WTC11 (cell line): ENCODE data around the gene TRIM9. TPM values are rescaled to one million over a fixed set of nuclear protein-coding genes. Genes with fewer than 3 reads are reported as not detected.

Source experiments
- ATAC-seq: fragments of 200-7000 bp; cut with Tn5 transposase; 2 replicates; pipeline ENCODE4 v1.10.0; 2021; ENCODE audit warnings: mild to moderate bottlenecking, moderate library complexity
- CTCF ChIA-PET: fragments of 300-600 bp; sonication (Branson Sonifier 250); formaldehyde crosslinking; loops from one replicate; lab custom pipeline; 2021; ENCODE audit warnings: antibody characterized with exemption; lab: Charles Lee
- POLR2A ChIA-PET: fragments of 350-600 bp; sonication (Branson Sonifier 250); formaldehyde crosslinking; loops from one replicate; lab custom pipeline; 2021; ENCODE audit warnings: antibody characterized with exemption; lab: Charles Lee
- DNase-seq: peaks from one replicate; pipeline ENCODE4 v3.0.0; 2021; ENCODE audit warnings: low spot score
- H3K27ac Mint-ChIP-seq: 2 replicates; pipeline ENCODE4 v1.8.0; 2021; ENCODE audit warnings: mixed read lengths
- H3K27me3 Mint-ChIP-seq: 2 replicates; pipeline ENCODE4 v1.8.0; 2021; ENCODE audit warnings: low read depth, mild to moderate bottlenecking, moderate library complexity, mixed read lengths
- H3K36me3 Mint-ChIP-seq: 2 replicates; pipeline ENCODE4 v1.8.0; 2021; ENCODE audit warnings: mixed read lengths
- H3K4me1 Mint-ChIP-seq: 2 replicates; pipeline ENCODE4 v1.8.0; 2022; ENCODE audit warnings: mixed read lengths
- H3K4me3 Mint-ChIP-seq: 2 replicates; pipeline ENCODE4 v1.8.0; 2021; ENCODE audit warnings: mild to moderate bottlenecking, moderate library complexity, mixed read lengths
- H3K9me3 Mint-ChIP-seq: 2 replicates; pipeline ENCODE4 v1.8.0; 2021; ENCODE audit warnings: mixed read lengths
- ATF1 ChIP-seq: sonication (generic); formaldehyde crosslinking; IDR thresholded peaks from 2 replicates; pipeline ENCODE4 v1.8.1; 2023; ENCODE audit warnings: mild to moderate bottlenecking, moderate library complexity, missing genetic modification reagents
- CREB1 ChIP-seq: sonication (generic); formaldehyde crosslinking; IDR thresholded peaks from 2 replicates; pipeline ENCODE4 v1.8.0; 2023; ENCODE audit warnings: mild to moderate bottlenecking, missing genetic modification reagents
- EMX1 ChIP-seq: fragments of 250-450 bp; sonication (Bioruptor Pico); IDR thresholded peaks from 2 replicates; pipeline ENCODE4 v1.8.0; 2021; ENCODE audit warnings: mild to moderate bottlenecking
- FOXJ3 ChIP-seq: sonication (generic); formaldehyde crosslinking; IDR thresholded peaks from 2 replicates; pipeline ENCODE4 v1.9.0; 2021; ENCODE audit warnings: missing genetic modification reagents, mild to moderate bottlenecking, borderline replicate concordance
- IRF2 ChIP-seq: sonication (generic); formaldehyde crosslinking; IDR thresholded peaks from 2 replicates; pipeline ENCODE4 v1.8.0; 2022; ENCODE audit warnings: low read depth, missing genetic modification reagents, borderline replicate concordance
- NR2C2 ChIP-seq: sonication (generic); formaldehyde crosslinking; IDR thresholded peaks from 2 replicates; pipeline ENCODE4 v1.8.0; 2022; ENCODE audit warnings: mild to moderate bottlenecking, missing genetic modification reagents
- NR3C1 ChIP-seq: sonication (generic); formaldehyde crosslinking; conservative IDR thresholded peaks from 2 replicates; pipeline ENCODE4 v1.8.1; 2023; ENCODE audit warnings: low read depth, mild to moderate bottlenecking, missing genetic modification reagents
- TCF7 ChIP-seq: sonication (generic); formaldehyde crosslinking; IDR thresholded peaks from 2 replicates; pipeline ENCODE4 v1.8.0; 2022; ENCODE audit warnings: mild to moderate bottlenecking, low read depth, missing genetic modification reagents, moderate library complexity
- TEAD1 ChIP-seq: sonication (generic); formaldehyde crosslinking; IDR thresholded peaks from 2 replicates; pipeline ENCODE4 v1.8.0; 2022; ENCODE audit warnings: mild to moderate bottlenecking, missing genetic modification reagents
- ZNF232 ChIP-seq: sonication (generic); formaldehyde crosslinking; IDR thresholded peaks from 2 replicates; pipeline ENCODE4 v1.8.0; 2022; ENCODE audit warnings: mild to moderate bottlenecking, missing genetic modification reagents
- ZNF416 ChIP-seq: fragments of 250-450 bp; sonication (Bioruptor Pico); IDR thresholded peaks from 2 replicates; pipeline ENCODE4 v1.9.0; 2021; ENCODE audit warnings: mild to moderate bottlenecking, inconsistent platforms
- total RNA-seq: library from RNA; stranded (reverse); gene quantifications from 3 replicates; pipeline ENCODE4 v1.2.3, GENCODE V29; 2021
- TF ChIP-seq, protein P1 (sequence below): sonication (generic); formaldehyde crosslinking; IDR thresholded peaks from 2 replicates; pipeline ENCODE4 v1.8.1; 2022; ENCODE audit warnings: mild to moderate bottlenecking, missing genetic modification reagents, moderate library complexity, borderline replicate concordance
- TF ChIP-seq, protein P2 (sequence below): fragments of 250-450 bp; sonication (Bioruptor Pico); IDR thresholded peaks from 2 replicates; pipeline ENCODE4 v1.9.0; 2021; ENCODE audit warnings: mild to moderate bottlenecking
- TF ChIP-seq, protein P3 (sequence below): sonication (generic); formaldehyde crosslinking; IDR thresholded peaks from 2 replicates; pipeline ENCODE4 v1.8.0; 2022; ENCODE audit warnings: mild to moderate bottlenecking, missing genetic modification reagents
- TF ChIP-seq, protein P4 (sequence below): sonication (generic); formaldehyde crosslinking; IDR thresholded peaks from 2 replicates; pipeline ENCODE4 v1.8.1; 2023; ENCODE audit warnings: mild to moderate bottlenecking, missing genetic modification reagents
- TF ChIP-seq, protein P5 (sequence below): sonication (generic); formaldehyde crosslinking; IDR thresholded peaks from 2 replicates; pipeline ENCODE4 v1.8.0; 2022; ENCODE audit warnings: mild to moderate bottlenecking, missing genetic modification reagents
- TF ChIP-seq, protein P6 (sequence below): fragments of 250-450 bp; sonication (Bioruptor Pico); IDR thresholded peaks from 2 replicates; pipeline ENCODE4 v2.1.2; 2022; ENCODE audit warnings: mild to moderate bottlenecking, moderate library complexity
- TF ChIP-seq, protein P7 (sequence below): sonication (generic); formaldehyde crosslinking; IDR thresholded peaks from 2 replicates; pipeline ENCODE4 v1.8.0; 2023; ENCODE audit warnings: missing genetic modification reagents, mild to moderate bottlenecking, borderline replicate concordance

TRIM9 gene
- total RNA-seq, 1 experiment from 2014 or later = 4.0 TPM

DNA sequence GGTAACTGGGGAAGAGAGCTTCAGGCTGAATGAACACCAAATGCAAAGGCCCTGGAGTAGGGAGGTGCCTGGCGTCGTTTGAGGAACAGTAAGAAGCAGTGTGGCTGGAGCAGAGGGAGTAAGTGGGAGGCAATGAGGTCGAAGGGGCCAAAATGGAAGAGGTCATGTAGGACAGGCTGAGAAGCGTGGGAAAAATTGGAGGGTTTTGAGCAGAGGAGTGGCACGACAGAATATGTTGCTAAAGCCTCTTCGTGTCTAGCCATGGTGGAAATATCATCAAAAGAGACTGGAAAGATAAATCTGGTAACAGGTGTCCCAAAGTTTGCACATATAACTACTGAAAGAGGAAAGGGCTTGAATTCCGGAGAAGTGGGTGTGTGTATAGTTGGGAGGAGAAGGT, 1.9 kb downstream of the TRIM9 start:
- Mint-ChIP-seq H3K9me3 (no peaks in the 10 kb centered on the region), H3K27ac (no peak overlapping the region), H3K4me3 (peak overlapping the region; percentile 84), H3K27me3 (peaks cover 64% of the 10 kb centered on the region)
- CTCF ChIA-PET = interaction anchor here (0.5 to 3.4 kb wide), 13 partner anchors 9 to 1023 kb away, joined by 3 to 19 read pairs (median 5); no protein-coding TSS in a partner anchor
- no peak for ATAC-seq
- no peak for DNase-seq
- TF ChIP-seq, protein P1, sequence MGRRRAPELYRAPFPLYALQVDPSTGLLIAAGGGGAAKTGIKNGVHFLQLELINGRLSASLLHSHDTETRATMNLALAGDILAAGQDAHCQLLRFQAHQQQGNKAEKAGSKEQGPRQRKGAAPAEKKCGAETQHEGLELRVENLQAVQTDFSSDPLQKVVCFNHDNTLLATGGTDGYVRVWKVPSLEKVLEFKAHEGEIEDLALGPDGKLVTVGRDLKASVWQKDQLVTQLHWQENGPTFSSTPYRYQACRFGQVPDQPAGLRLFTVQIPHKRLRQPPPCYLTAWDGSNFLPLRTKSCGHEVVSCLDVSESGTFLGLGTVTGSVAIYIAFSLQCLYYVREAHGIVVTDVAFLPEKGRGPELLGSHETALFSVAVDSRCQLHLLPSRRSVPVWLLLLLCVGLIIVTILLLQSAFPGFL = no peak
- TF ChIP-seq CREB1 (no peak), TEAD1 (no peak), ZNF416 (no peak), EMX1 (CRISPR knock-in tag) (no peak), NR2C2 (no peak), ATF1 (CRISPR knock-in tag) (no peak), TCF7 (CRISPR knock-in tag) (no peak), IRF2 (CRISPR knock-in tag) (no peak), FOXJ3 (CRISPR knock-in tag) (no peak), NR3C1 (CRISPR knock-in tag) (no peak)
- TF ChIP-seq, protein P2, sequence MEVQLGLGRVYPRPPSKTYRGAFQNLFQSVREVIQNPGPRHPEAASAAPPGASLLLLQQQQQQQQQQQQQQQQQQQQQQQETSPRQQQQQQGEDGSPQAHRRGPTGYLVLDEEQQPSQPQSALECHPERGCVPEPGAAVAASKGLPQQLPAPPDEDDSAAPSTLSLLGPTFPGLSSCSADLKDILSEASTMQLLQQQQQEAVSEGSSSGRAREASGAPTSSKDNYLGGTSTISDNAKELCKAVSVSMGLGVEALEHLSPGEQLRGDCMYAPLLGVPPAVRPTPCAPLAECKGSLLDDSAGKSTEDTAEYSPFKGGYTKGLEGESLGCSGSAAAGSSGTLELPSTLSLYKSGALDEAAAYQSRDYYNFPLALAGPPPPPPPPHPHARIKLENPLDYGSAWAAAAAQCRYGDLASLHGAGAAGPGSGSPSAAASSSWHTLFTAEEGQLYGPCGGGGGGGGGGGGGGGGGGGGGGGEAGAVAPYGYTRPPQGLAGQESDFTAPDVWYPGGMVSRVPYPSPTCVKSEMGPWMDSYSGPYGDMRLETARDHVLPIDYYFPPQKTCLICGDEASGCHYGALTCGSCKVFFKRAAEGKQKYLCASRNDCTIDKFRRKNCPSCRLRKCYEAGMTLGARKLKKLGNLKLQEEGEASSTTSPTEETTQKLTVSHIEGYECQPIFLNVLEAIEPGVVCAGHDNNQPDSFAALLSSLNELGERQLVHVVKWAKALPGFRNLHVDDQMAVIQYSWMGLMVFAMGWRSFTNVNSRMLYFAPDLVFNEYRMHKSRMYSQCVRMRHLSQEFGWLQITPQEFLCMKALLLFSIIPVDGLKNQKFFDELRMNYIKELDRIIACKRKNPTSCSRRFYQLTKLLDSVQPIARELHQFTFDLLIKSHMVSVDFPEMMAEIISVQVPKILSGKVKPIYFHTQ = no peak
- TF ChIP-seq, protein P3, sequence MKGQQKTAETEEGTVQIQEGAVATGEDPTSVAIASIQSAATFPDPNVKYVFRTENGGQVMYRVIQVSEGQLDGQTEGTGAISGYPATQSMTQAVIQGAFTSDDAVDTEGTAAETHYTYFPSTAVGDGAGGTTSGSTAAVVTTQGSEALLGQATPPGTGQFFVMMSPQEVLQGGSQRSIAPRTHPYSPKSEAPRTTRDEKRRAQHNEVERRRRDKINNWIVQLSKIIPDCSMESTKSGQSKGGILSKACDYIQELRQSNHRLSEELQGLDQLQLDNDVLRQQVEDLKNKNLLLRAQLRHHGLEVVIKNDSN (CRISPR knock-in tag) = no peak
- TF ChIP-seq, protein P4, sequence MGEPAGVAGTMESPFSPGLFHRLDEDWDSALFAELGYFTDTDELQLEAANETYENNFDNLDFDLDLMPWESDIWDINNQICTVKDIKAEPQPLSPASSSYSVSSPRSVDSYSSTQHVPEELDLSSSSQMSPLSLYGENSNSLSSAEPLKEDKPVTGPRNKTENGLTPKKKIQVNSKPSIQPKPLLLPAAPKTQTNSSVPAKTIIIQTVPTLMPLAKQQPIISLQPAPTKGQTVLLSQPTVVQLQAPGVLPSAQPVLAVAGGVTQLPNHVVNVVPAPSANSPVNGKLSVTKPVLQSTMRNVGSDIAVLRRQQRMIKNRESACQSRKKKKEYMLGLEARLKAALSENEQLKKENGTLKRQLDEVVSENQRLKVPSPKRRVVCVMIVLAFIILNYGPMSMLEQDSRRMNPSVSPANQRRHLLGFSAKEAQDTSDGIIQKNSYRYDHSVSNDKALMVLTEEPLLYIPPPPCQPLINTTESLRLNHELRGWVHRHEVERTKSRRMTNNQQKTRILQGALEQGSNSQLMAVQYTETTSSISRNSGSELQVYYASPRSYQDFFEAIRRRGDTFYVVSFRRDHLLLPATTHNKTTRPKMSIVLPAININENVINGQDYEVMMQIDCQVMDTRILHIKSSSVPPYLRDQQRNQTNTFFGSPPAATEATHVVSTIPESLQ = no peak
- TF ChIP-seq, protein P5, sequence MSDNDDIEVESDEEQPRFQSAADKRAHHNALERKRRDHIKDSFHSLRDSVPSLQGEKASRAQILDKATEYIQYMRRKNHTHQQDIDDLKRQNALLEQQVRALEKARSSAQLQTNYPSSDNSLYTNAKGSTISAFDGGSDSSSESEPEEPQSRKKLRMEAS (CRISPR knock-in tag) = no peak
- TF ChIP-seq, protein P6, sequence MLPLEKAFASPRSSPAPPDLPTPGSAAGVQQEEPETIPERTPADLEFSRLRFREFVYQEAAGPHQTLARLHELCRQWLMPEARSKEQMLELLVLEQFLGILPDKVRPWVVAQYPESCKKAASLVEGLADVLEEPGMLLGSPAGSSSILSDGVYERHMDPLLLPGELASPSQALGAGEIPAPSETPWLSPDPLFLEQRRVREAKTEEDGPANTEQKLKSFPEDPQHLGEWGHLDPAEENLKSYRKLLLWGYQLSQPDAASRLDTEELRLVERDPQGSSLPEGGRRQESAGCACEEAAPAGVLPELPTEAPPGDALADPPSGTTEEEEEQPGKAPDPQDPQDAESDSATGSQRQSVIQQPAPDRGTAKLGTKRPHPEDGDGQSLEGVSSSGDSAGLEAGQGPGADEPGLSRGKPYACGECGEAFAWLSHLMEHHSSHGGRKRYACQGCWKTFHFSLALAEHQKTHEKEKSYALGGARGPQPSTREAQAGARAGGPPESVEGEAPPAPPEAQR (CRISPR knock-in tag) = no peak
- TF ChIP-seq, all 79 proteins: peak for 0
- POLR2A ChIA-PET = no interaction called here
- Mint-ChIP-seq H3K36me3 (no peaks in the 10 kb centered on the region), H3K4me1 (peaks cover 15% of the 10 kb centered on the region)

DNA sequence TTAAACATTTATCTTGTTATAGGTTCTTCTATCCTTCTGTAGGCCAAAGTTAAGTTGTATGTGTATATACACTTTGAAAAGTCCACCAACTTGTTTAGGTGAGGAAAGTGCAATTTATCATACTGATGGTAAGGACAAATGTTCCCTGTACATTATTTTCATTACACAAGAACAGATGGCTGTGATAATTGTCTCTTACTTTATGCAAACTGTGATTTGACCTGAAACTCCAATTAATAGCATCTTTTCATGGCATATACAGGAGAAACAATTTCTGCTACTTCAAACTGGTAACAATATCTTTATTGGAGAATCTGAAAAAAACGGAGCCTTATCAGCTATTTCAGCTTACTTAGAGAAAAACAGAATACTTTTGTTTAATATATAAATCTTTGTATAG, 5.6 kb downstream of the TRIM9 start:
- ChIA-PET CTCF (no interaction called here), POLR2A (no interaction called here)
- Mint-ChIP-seq H3K4me1 (peaks cover 14% of the 10 kb centered on the region), H3K36me3 (no peaks in the 10 kb centered on the region), H3K9me3 (no peaks in the 10 kb centered on the region), H3K27ac (no peak overlapping the region), H3K27me3 (peaks cover 32% of the 10 kb centered on the region), H3K4me3 (no peak overlapping the region)
- DNase-seq = no peak
- ATAC-seq = no peak
- no peak for TF ChIP-seq ZNF232 (CRISPR knock-in tag)
- TF ChIP-seq, protein P7, sequence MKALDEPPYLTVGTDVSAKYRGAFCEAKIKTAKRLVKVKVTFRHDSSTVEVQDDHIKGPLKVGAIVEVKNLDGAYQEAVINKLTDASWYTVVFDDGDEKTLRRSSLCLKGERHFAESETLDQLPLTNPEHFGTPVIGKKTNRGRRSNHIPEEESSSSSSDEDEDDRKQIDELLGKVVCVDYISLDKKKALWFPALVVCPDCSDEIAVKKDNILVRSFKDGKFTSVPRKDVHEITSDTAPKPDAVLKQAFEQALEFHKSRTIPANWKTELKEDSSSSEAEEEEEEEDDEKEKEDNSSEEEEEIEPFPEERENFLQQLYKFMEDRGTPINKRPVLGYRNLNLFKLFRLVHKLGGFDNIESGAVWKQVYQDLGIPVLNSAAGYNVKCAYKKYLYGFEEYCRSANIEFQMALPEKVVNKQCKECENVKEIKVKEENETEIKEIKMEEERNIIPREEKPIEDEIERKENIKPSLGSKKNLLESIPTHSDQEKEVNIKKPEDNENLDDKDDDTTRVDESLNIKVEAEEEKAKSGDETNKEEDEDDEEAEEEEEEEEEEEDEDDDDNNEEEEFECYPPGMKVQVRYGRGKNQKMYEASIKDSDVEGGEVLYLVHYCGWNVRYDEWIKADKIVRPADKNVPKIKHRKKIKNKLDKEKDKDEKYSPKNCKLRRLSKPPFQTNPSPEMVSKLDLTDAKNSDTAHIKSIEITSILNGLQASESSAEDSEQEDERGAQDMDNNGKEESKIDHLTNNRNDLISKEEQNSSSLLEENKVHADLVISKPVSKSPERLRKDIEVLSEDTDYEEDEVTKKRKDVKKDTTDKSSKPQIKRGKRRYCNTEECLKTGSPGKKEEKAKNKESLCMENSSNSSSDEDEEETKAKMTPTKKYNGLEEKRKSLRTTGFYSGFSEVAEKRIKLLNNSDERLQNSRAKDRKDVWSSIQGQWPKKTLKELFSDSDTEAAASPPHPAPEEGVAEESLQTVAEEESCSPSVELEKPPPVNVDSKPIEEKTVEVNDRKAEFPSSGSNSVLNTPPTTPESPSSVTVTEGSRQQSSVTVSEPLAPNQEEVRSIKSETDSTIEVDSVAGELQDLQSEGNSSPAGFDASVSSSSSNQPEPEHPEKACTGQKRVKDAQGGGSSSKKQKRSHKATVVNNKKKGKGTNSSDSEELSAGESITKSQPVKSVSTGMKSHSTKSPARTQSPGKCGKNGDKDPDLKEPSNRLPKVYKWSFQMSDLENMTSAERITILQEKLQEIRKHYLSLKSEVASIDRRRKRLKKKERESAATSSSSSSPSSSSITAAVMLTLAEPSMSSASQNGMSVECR (CRISPR knock-in tag) = no peak
